Measurements from ENCODE around the gene ZNF853.
"Not testable (repeated sequence)": the region's sequence is repeated elsewhere in the genome, so short reads cannot be mapped to it uniquely, and the experiment has no call there.

Gene ZNF853

GRCh38 chr7:6577369-6578113 is 37.9 kb upstream of the ZNF853 start, which contains the start of gene ZDHHC4:
Gene ZDHHC4 (plus strand): TSS chr7:6577454. CDS start chr7:6580562, 3,108 bp downstream.
- peak within 1 kb of the TSS; percentile 68 for H3K4me3 ChIP-seq (ENCODE audit: low read depth, low read length)
- TF ChIP-seq CTCF (IDR thresholded peaks at IDR 0.05; ENCODE audit: borderline replicate concordance, insufficient read depth, low read depth, low read length), result no peak

GRCh38 chr7:6578114-6579084 is 37.0 kb upstream of the ZNF853 start:
- no peak for TF ChIP-seq CTCF (IDR thresholded peaks at IDR 0.05; ENCODE audit: borderline replicate concordance, insufficient read depth, low read depth, low read length)
- no peak overlapping the region for H3K4me3 ChIP-seq (ENCODE audit: low read depth, low read length)

GRCh38 chr7:6579446-6579845 is 36.0 kb upstream of the ZNF853 start:
- H3K4me3 ChIP-seq (ENCODE audit: low read depth, low read length), result no peak overlapping the region
- 0 out of 2 replicates have a peak, but pooled peaks have one; percentile 19 for TF ChIP-seq CTCF (IDR thresholded peaks at IDR 0.05; ENCODE audit: borderline replicate concordance, insufficient read depth, low read depth, low read length)

- H3K4me3 ChIP-seq (ENCODE audit: low read depth, low read length), result not testable (repeated sequence)
These were observed 29.5 kb upstream of the ZNF853 start for GRCh38 chr7:6585746-6586432.

GRCh38 chr7:6588566-6588965 is 26.8 kb upstream of the ZNF853 start:
- H3K4me3 ChIP-seq (ENCODE audit: low read depth, low read length), result no peak overlapping the region
- no peak for TF ChIP-seq CTCF (IDR thresholded peaks at IDR 0.05; ENCODE audit: borderline replicate concordance, insufficient read depth, low read depth, low read length)

- no peak for TF ChIP-seq CTCF (IDR thresholded peaks at IDR 0.05; ENCODE audit: borderline replicate concordance, insufficient read depth, low read depth, low read length)
These were observed 26.1 kb upstream of the ZNF853 start for GRCh38 chr7:6589151-6589828.

More at GRCh38 chr7:6589151-6589828, 26.1 kb upstream of the ZNF853 start:
- peak overlapping the region; percentile 24 for H3K4me3 ChIP-seq (ENCODE audit: low read depth, low read length)
